Measurements from ENCODE around the gene MAP4K4.

The MAP4K4 gene

GRCh38 chr2:101794141-101794540, 96.6 kb downstream of the MAP4K4 start:
- no peak for DNase-seq

GRCh38 chr2:101795033-101795432, 97.5 kb downstream of the MAP4K4 start:
- no peak for DNase-seq

- DNase-seq: no peak
These were observed 99.5 kb downstream of the MAP4K4 start for GRCh38 chr2:101796825-101797600.

- DNase-seq: no peak
These were observed 104.0 kb downstream of the MAP4K4 start for GRCh38 chr2:101801496-101801895.

GRCh38 chr2:101802329-101802728, 104.8 kb downstream of the MAP4K4 start:
- DNase-seq: no peak

GRCh38 chr2:101803128-101803527, 105.6 kb downstream of the MAP4K4 start:
- no peak for DNase-seq

- no peak for DNase-seq
These were observed 106.6 kb downstream of the MAP4K4 start for GRCh38 chr2:101803945-101804696.

GRCh38 chr2:101805152-101806088, 107.9 kb downstream of the MAP4K4 start:
- no peak for DNase-seq

- DNase-seq: no peak
These were observed 108.6 kb downstream of the MAP4K4 start for GRCh38 chr2:101806123-101806522.

GRCh38 chr2:101806701-101807100, 109.2 kb downstream of the MAP4K4 start:
- DNase-seq: no peak

GRCh38 chr2:101807242-101807641, 109.7 kb downstream of the MAP4K4 start:
- DNase-seq: no peak

- DNase-seq: no peak
These were observed 110.6 kb downstream of the MAP4K4 start for GRCh38 chr2:101808006-101808562.

- no peak for DNase-seq
These were observed 112.2 kb downstream of the MAP4K4 start for GRCh38 chr2:101809698-101810097.

GRCh38 chr2:101811226-101812015, 113.9 kb downstream of the MAP4K4 start:
- no peak for DNase-seq

- DNase-seq: no peak
These were observed 114.7 kb downstream of the MAP4K4 start for GRCh38 chr2:101812226-101812625.

GRCh38 chr2:101814752-101815151, 117.2 kb downstream of the MAP4K4 start:
- no peak for DNase-seq

- DNase-seq: no peak
These were observed 117.6 kb downstream of the MAP4K4 start for GRCh38 chr2:101815154-101815553.

- DNase-seq: no peak
These were observed 118.4 kb downstream of the MAP4K4 start for GRCh38 chr2:101815739-101816391.

GRCh38 chr2:101816598-101816997, 119.1 kb downstream of the MAP4K4 start:
- DNase-seq: no peak

- DNase-seq: no peak
These were observed 120.0 kb downstream of the MAP4K4 start for GRCh38 chr2:101817481-101817880.
